HG02884 (cell line): ENCODE data around the gene RORB.
"Not testable (repeated sequence)": the region's sequence is repeated elsewhere in the genome, so short reads cannot be mapped to it uniquely, and the experiment has no call there.

Experiments used
- ATAC-seq: cut with Tn5 transposase; IDR thresholded peaks from one replicate; pipeline ENCODE4 v1.9.1; 2021; ENCODE audit warnings: mild to moderate bottlenecking, moderate library complexity; ENCODE audit not compliant: unreplicated experiment

Gene RORB

DNA sequence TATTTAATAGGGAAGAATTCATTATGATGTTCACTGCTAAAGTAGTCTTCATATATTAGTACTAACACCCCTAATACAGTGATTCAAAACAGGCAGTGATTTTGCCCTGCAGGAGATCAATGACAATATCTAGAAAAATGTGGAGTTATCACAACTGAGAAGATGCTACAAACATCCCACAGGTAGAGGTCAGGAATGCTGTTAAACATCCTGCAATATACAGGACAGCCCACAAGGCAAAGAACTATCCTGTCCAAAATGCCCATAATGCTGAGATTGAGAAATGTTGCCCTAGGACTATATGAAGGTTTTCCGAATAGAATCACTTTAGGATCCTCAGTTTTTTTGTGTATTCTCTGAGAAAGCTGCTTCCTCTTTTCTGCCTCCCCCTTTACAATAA is 15.3 kb downstream of the RORB start:
- ATAC-seq = no peak

DNA sequence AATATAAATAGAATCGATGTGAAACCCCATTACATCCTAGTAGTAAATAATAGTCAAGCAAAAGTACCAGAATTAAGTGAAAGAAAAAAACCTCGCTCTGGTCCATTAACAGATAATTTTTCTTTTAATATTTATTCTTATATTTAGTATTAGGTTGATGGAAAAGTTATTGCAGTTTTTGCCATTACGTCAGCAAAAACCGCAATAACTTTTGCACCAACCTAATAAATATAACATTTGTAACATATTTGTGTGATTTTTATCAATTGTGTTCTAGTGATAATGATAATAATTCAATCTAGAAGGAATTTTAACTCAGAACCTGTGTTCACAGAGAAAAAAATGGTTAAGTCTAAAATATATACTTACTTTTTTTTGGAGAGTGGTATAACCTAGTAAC is 16.1 kb downstream of the RORB start:
- ATAC-seq = no peak

GRCh38 chr9:74517188-74517587 is 20.1 kb downstream of the RORB start:
- no peak for ATAC-seq

DNA sequence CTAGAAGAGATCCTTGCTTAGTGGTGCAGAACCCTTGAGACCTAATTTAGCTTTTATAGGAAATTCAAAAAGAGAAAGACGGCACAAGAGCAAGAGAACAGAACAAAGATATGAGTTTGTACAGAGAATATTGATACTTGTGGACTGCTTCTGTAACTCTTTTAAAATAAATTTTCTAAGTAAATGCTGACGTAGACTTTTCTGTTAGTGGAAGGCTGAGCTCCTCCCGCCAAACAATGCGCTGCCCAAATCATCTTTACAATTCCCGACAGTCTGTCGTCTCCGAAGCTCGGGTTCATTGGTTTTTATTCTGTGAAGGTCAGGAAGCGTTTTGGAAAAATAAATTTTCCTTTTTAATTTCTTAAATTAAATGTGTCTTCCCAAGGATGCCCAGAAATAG is 22.3 kb downstream of the RORB start:
- ATAC-seq = no peak

GRCh38 chr9:74521009-74521408 is 23.9 kb downstream of the RORB start:
- ATAC-seq = no peak

GRCh38 chr9:74524289-74524688 is 27.2 kb downstream of the RORB start:
- ATAC-seq = no peak

DNA sequence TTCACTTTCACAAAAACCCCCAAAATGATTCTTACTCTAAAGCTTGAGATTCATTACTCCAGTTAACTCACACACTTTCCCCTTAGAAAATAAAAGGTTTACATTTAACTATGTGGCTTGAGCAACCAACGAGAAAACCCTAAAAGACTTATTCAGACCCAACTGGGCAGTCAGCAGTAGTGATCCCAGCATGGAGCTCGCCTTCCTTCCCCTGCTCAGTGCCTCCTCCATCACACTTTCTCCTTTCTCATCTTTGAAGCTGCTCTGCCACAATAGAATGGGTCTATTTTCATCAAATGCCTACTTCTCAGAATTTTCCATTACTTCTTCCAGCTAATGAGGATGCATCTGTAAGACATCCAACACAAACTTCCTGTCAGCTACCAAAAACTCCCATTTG is 29.1 kb downstream of the RORB start:
- no peak for ATAC-seq

DNA sequence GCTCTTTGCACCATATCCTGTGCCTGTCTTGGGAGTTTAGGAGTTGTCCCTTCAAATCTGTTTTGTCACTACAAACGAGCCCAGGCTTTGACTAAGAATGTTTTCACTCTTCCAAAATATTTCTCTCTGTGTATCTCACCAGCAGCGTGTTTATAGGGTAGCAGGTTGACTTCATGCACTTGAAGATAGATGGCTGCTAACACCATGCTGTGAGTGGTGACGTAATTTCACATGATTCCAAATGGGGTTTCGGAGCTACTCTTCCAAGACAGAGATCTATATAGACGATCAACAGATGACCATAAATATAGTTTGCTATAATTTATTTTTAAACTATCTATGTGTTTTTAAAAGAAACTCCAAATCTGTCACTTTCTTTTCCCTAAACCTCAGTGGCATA is 30.6 kb downstream of the RORB start:
- ATAC-seq = no peak

DNA sequence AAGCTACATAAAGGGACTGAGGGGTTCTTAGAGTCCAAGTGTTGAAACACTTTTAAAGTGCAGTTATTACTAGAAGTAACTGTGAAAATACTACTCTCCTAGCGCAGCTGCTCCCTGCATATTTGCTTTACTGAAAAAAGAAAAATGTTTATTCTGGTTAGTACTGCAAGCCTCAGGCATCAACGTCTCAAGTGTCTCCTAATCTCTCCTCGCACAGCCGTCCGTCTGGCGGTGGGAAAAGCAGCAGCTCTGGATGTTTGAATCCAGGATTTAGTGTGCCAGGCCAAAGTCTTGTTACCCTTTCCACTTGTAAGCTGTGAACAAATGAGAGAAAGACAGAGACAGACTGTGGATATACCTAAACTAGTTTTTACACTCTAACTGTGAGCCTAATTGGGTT is 31.1 kb downstream of the RORB start:
- ATAC-seq = no peak

DNA sequence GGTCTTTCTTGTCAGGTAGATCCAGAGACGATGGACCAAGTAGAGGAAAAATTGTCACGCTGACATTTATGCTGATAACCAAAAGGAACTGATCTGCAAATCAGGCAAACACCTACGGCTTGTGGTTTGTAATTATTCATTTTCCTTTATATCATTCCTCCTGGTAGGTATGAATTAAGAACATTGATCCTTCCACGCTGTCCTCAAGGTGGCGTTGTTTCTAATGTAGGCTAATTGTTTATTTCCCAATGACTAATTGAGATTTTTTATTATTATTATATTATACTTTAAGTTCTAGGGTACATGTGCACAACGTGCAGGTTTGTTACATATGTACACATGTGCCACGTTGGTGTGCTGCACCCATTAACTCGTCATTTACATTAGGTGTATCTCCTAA is 33.3 kb downstream of the RORB start:
- not testable (repeated sequence) for ATAC-seq

- no peak for ATAC-seq
Observed at GRCh38 chr9:74533253-74533652, 36.1 kb downstream of the RORB start.

GRCh38 chr9:74534841-74535240 is 37.7 kb downstream of the RORB start:
- no peak for ATAC-seq

DNA sequence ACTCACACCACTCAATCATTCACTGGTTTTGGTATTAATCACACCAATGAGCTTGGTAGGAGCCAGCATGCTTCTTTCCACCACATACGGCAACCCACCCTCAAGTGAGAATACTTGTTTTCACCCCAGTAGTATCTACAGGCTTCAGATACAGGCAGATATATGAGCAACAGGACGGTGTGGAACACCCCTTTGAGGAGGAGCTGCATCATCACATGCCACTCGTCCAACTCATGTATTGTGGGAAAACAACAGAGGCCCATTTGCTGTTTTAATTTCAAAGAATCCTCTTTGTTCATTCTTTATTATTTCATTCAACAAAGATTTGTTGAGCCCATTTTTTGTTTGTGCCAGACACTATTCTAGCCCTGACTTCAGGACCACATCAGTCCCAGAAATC is 46.0 kb downstream of the RORB start:
- ATAC-seq = no peak

DNA sequence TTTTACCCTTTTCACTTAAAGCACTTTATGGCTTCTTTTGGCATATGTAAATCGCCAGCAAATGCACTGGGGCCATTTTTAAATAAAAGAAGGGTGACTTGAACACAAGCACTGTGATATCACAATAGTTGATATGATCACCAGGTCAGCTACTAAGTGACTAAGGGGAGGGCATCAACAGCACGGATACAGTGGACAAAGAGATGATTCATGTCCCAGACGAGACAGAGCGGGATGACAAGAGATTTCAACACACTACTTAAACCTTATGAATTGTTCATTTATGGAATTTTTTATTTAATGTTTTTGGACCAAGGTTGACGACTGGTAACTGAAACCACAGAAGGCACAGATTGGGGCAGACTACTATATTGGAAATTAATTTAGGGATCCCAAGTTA is 54.1 kb downstream of the RORB start:
- no peak for ATAC-seq

DNA sequence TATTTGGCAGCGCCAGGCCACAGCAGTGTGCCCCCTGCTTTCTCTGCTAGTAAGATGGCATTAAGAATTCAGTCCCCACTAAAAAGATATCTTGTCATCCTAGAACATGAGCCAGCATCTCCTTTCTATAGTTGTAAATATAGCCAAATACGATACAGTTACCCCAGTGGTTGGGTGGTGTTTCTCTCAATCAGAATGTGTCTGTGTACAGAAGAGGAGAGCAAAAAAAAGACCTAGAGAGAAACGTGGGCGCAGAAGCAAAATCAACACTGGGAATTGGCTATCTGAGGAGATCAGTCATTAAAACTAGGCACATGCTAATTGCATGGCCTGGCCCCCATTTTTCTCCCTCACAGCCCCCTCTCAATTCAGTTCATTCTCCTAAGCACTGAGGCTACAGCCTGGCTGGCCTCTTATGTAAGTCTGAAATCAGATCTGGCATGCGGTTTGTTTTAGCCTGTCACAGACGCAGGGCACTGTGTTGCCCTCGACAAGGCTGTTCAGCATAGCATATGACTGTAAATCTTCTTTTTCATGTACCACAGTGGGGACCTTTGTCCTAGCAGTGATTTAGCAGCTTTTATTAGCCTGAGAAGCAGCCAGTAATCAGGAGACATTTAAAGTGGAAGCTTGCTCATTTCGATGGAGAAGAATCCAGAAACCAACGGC is 57.8 kb downstream of the RORB start:
- no peak for ATAC-seq

DNA sequence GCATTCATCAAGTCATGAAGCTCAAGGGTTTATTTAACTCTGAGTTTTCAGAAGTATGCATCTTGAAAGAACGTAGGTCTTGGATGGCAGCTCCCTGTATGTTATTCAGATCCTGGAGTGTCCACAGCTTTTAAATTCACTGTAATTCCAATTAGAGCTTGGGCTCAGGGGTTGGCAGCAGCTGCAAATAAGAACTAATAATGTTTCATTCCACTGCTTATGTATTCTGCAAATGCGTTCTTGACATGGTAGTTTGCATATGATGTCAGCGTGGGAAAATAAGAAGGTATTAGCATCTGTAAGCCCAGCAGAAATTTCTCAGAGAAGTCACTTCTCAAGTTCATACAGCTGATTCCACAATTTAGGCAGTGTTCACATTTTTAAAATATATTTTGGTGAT is 58.4 kb downstream of the RORB start:
- no peak for ATAC-seq

- peak; percentile 84 for ATAC-seq
Observed at GRCh38 chr9:74556685-74557084, 59.5 kb downstream of the RORB start.

GRCh38 chr9:74557571-74557970 is 60.4 kb downstream of the RORB start:
- ATAC-seq = no peak

- no peak for ATAC-seq
Observed at GRCh38 chr9:74562611-74563010, 65.5 kb downstream of the RORB start.

DNA sequence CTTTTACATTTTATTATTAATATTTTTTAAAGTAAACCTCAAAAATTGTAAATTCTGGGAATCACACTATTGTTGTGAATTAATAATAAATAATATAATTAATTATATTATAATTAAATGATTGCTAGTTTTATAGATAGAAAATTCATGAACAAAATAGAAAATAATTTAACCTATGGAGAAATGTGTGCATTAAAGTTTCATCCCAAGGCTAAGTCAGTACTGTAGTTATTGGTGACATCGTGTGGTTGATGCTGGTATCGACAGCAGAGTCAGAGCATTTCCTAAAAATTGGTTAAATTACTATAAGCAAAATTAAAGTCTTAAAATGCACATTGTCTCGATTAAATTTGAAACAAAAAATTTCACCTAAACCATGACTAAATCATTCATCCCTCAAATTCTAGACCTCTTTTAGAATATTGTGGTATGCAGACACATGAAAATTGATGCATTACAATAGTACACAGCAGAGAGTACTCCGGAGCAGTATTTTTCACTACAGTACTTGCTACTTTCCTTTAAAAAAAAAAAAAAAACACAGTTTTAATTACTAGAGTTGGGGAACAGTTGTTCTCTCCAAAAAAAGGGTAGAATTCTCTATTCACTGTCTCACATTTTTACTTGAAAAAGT is 73.9 kb downstream of the RORB start:
- peak; percentile 64 for ATAC-seq

DNA sequence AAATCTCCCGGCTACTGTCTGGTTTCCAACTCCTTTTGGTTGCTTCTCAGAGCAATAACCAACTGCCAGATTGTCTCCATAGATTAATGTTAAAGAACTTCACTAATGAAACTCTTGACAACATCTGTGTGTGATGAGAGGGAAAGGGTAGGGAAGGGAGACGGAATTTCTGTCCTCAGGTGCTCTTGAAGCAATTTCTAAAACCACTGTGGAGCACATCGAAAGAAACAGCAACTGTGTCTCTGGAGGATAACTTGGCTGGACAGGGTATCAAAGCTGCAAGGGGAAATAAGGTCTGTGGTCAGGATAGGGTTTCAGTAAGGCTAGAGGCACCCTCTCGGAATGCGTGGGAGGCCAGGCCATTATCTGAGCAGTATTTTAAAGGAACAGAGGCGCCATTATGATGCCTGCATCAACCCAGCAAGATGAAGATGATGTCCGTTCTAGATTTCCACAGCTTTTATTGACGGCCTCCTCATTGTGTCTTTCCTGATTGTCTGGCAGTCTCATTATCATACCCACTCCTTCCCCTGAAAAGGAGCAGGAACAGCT is 76.6 kb downstream of the RORB start:
- ATAC-seq = peak; percentile 52

GRCh38 chr9:74576176-74576575 is 79.0 kb downstream of the RORB start:
- no peak for ATAC-seq

GRCh38 chr9:74577956-74578355 is 80.8 kb downstream of the RORB start:
- peak; percentile 45 for ATAC-seq
